Endothelial cell of hepatic sinusoid (primary cell): ENCODE results near the gene TUBA3C.
"Not testable (repeated sequence)": the region's sequence is repeated elsewhere in the genome, so short reads cannot be mapped to it uniquely, and the experiment has no call there.

Experiments
- in situ Hi-C: cut with HindIII; loops from 2 replicates; pipeline ENCODE4 v1.10.0; 2017; ENCODE audit warnings: low sequenced_read_pairs

The TUBA3C gene

GRCh38 chr13:19181621-19182485 lies at the start of gene TUBA3C:
TSS of gene TUBA3C (minus strand) at chr13:19181824. CDS start at chr13:19181747, 77 bp downstream.
- in situ Hi-C loops, result no loop called here

GRCh38 chr13:19207413-19207812 lies 25.8 kb upstream of the TUBA3C start:
- in situ Hi-C loops, result not testable (repeated sequence)

- in situ Hi-C loops, result not testable (repeated sequence)
These were observed 11.0 kb upstream of the TUBA3C start for GRCh38 chr13:19192622-19193021.

- in situ Hi-C loops, result not testable (repeated sequence)
These were observed 8.3 kb upstream of the TUBA3C start for GRCh38 chr13:19189911-19190310.

- in situ Hi-C loops, result not testable (repeated sequence)
These were observed 7.7 kb upstream of the TUBA3C start for GRCh38 chr13:19189368-19189767.

- in situ Hi-C loops, result no loop called here
These were observed 4.4 kb upstream of the TUBA3C start for GRCh38 chr13:19185865-19186645.

- in situ Hi-C loops, result no loop called here
These were observed 3.7 kb upstream of the TUBA3C start for GRCh38 chr13:19185086-19185864.

GRCh38 chr13:19184176-19184575 lies 2.6 kb upstream of the TUBA3C start:
- in situ Hi-C loops, result no loop called here

- in situ Hi-C loops, result no loop called here
These were observed 2.1 kb upstream of the TUBA3C start for GRCh38 chr13:19183676-19184075.

- in situ Hi-C loops, result no loop called here
These were observed 912 bp upstream of the TUBA3C start for GRCh38 chr13:19182536-19182935.

- in situ Hi-C loops, result no loop called here
These were observed 503 bp downstream of the TUBA3C start for GRCh38 chr13:19181021-19181620.

GRCh38 chr13:19179916-19180315 lies 1.7 kb downstream of the TUBA3C start:
- in situ Hi-C loops, result no loop called here

GRCh38 chr13:19178901-19179593 lies 2.6 kb downstream of the TUBA3C start:
- in situ Hi-C loops, result no loop called here

GRCh38 chr13:19176981-19177776 lies 4.4 kb downstream of the TUBA3C start:
- in situ Hi-C loops, result not testable (repeated sequence)

- in situ Hi-C loops, result no loop called here
These were observed 7.9 kb downstream of the TUBA3C start for GRCh38 chr13:19173752-19174151.

- in situ Hi-C loops, result no loop called here
These were observed 9.0 kb downstream of the TUBA3C start for GRCh38 chr13:19172647-19173030.

- in situ Hi-C loops, result no loop called here
These were observed 9.5 kb downstream of the TUBA3C start for GRCh38 chr13:19172007-19172646.

- in situ Hi-C loops, result no loop called here
These were observed 10.1 kb downstream of the TUBA3C start for GRCh38 chr13:19171563-19171962.

GRCh38 chr13:19169991-19170390 lies 11.6 kb downstream of the TUBA3C start:
- in situ Hi-C loops, result no loop called here
